Transverse colon (tissue), 3 donors: ENCODE results near the gene RBP3.

Experiments
- EP300 ChIP-seq: sonication (generic); formaldehyde crosslinking; IDR thresholded peaks from one replicate; pipeline ENCODE4 v1.6.1; 2017; ENCODE audit warnings: antibody characterized with exemption, low read depth
- POLR2A ChIP-seq: fragments of 450-650 bp; IDR thresholded peaks from one replicate; pipeline ENCODE4 v1.6.1; 2016; ENCODE audit warnings: antibody characterized with exemption, mild to moderate bottlenecking, moderate library complexity
- TF ChIP-seq, protein P1 (sequence below), 5 experiments: fragments of 200-600 bp in 3 of 5; fragments of 450-650 bp in 2 of 5; sonication (generic) in 3 of 5; IDR thresholded peaks; 1 replicate in 2 of 5; 2 replicates in 3 of 5; pipeline ENCODE4 v1.5.1; 2016 to 2017; ENCODE audit warnings: antibody characterized with exemption in 5 of 5, inconsistent platforms in 3 of 5, mild to moderate bottlenecking in 2 of 5, moderate library complexity in 1 of 5

DNA sequence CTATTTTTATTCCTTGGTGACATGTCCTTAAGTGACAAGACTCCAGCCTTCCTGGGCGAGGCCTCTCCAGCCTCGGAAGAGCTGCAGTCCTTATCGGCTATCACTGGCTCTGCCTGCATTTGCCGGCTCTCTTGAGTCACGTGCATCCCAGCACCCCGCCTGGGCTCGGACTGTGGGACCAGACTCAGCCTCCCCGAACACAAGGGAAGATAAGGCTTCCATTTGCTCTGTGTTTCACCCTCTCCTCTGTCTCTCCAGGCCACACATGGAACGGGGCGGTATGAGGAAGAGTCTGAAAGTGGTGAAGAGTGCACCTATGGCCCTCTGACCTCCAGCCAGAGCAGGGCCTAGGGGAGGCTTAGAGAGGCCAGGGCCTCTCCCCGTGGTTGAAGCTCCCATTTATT, 21.2 kb upstream of the RBP3 start:
- TF ChIP-seq EP300, result no peak
- TF ChIP-seq POLR2A, result no peak
- TF ChIP-seq, protein P1, sequence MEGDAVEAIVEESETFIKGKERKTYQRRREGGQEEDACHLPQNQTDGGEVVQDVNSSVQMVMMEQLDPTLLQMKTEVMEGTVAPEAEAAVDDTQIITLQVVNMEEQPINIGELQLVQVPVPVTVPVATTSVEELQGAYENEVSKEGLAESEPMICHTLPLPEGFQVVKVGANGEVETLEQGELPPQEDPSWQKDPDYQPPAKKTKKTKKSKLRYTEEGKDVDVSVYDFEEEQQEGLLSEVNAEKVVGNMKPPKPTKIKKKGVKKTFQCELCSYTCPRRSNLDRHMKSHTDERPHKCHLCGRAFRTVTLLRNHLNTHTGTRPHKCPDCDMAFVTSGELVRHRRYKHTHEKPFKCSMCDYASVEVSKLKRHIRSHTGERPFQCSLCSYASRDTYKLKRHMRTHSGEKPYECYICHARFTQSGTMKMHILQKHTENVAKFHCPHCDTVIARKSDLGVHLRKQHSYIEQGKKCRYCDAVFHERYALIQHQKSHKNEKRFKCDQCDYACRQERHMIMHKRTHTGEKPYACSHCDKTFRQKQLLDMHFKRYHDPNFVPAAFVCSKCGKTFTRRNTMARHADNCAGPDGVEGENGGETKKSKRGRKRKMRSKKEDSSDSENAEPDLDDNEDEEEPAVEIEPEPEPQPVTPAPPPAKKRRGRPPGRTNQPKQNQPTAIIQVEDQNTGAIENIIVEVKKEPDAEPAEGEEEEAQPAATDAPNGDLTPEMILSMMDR (IDR thresholded peaks at IDR 0.05), result no peak
